Gastrocnemius medialis (tissue), 4 donors: ENCODE measurements around the gene TFDP2. TPM values are rescaled to one million over a fixed set of nuclear protein-coding genes. Genes with fewer than 3 reads are reported as not detected.

Experiments used
- ATAC-seq, 2 donors: fragments of 150-250 bp; one replicate each; pipeline ENCODE4 v1.9.1; 2016
- DNase-seq, 2 donors: peaks; one replicate each; pipeline ENCODE4 v3.0.0-alpha.2; 2019
- H3K27ac ChIP-seq, 4 donors: fragments of 200-600 bp; sonication (generic); 1 replicate in 1 of 4; 2 replicates in 3 of 4; pipeline ENCODE4 v1.5.1; 2016 to 2018; ENCODE audit warnings: mild to moderate bottlenecking in 2 of 4, moderate library complexity in 1 of 4
- H3K27me3 ChIP-seq, 3 donors: fragments of 200-600 bp; sonication (generic) in 2 of 3; 1 replicate in 1 of 3; 2 replicates in 2 of 3; pipeline versions ENCODE4 v1.5.1 to v1.6.0; 2016 to 2019; ENCODE audit warnings: mild to moderate bottlenecking in 1 of 3, moderate library complexity in 1 of 3
- H3K36me3 ChIP-seq, 2 donors: fragments of 200-600 bp; sonication (generic) in 1 of 2; one replicate each; pipeline ENCODE4 v1.5.1; 2017 to 2018
- H3K4me1 ChIP-seq, 2 donors: fragments of 200-600 bp; sonication (generic) in 1 of 2; one replicate each; pipeline ENCODE4 v1.5.1; 2016 to 2017; ENCODE audit warnings: mild to moderate bottlenecking in 2 of 2
- H3K4me3 ChIP-seq, 4 donors: fragments of 200-600 bp; sonication (generic) in 3 of 4; 1 replicate in 1 of 4; 2 replicates in 3 of 4; pipeline ENCODE4 v1.5.1; 2016 to 2019; ENCODE audit warnings: mild to moderate bottlenecking in 2 of 4
- H3K9me3 ChIP-seq, 3 donors: fragments of 200-600 bp; sonication (generic) in 2 of 3; 1 replicate in 1 of 3; 2 replicates in 2 of 3; pipeline ENCODE4 v1.5.1; 2016 to 2019
- CTCF ChIP-seq, 5 experiments: fragments of 450-650 bp in 3 of 5; fragments of 200-600 bp in 2 of 5; sonication (generic) in 2 of 5; IDR thresholded peaks in 4 of 5; conservative IDR thresholded peaks in 1 of 5; 1 replicate in 4 of 5; 2 replicates in 1 of 5; pipeline ENCODE4 v1.5.1; 2016 to 2019; ENCODE audit warnings: antibody characterized with exemption in 5 of 5, mild to moderate bottlenecking in 3 of 5, moderate library complexity in 3 of 5
- POLR2A ChIP-seq, 2 donors: fragments of 450-650 bp; IDR thresholded peaks; one replicate each; pipeline ENCODE4 v1.6.1; 2017; ENCODE audit warnings: antibody characterized with exemption in 2 of 2, mild to moderate bottlenecking in 2 of 2, moderate library complexity in 2 of 2
- in situ Hi-C, 4 donors: fragments of 200-750 bp; cut with MboI; loops; one replicate each; pipeline versions ENCODE4 v1.15.0 to v1.8.0; 2017; ENCODE audit warnings: low sequenced_read_pairs in 4 of 4
- intact Hi-C: fragments of 100-400 bp; cut with DNase I; formaldehyde crosslinking; loops from one replicate; pipeline ENCODE4 v1.15.1; 2023; ENCODE audit warnings: low total_unique reads
- total RNA-seq, 4 donors: library from RNA; depleted of rRNA; stranded (reverse); fragments of >200 nt; gene quantifications; one replicate each; pipeline versions ENCODE4 v1.1.0 to v1.2.3, GENCODE V29; 2016

TFDP2 gene
- total RNA-seq, 4 donors from 2014 or later, result 43.0 to 125 (median 52.4) TPM

- no peak overlapping the region for H3K4me3 ChIP-seq
- no peaks in the 10 kb centered on the region for H3K27me3 ChIP-seq
- peaks cover 0 to 15% of the 10 kb centered on the region in 2 donors for H3K36me3 ChIP-seq
- no peak for TF ChIP-seq CTCF (IDR thresholded peaks at IDR 0.05 in 4 of 5, conservative IDR thresholded peaks at IDR 0.05 in 1 of 5)
- TF ChIP-seq POLR2A (IDR thresholded peaks at IDR 0.05), result no peak
- DNase-seq, result no peak
- intact Hi-C loops (no loop called here), in situ Hi-C loops (loop anchor here in 3 of 4 donors (25.0 kb wide), 1 partner anchor 316 kb away; no protein-coding TSS in a partner anchor)
- no peaks in the 10 kb centered on the region for H3K4me1 ChIP-seq
- H3K27ac ChIP-seq, result no peak overlapping the region
- ATAC-seq, result no peak
- H3K9me3 ChIP-seq, result no peaks in the 10 kb centered on the region
Observed at GRCh38 chr3:141971571-141971970, 177.8 kb downstream of the TFDP2 start.

- H3K27me3 ChIP-seq, result no peaks in the 10 kb centered on the region
- no peaks in the 10 kb centered on the region for H3K4me1 ChIP-seq
- TF ChIP-seq CTCF (IDR thresholded peaks at IDR 0.05 in 4 of 5, conservative IDR thresholded peaks at IDR 0.05 in 1 of 5), result no peak
- no peak for TF ChIP-seq POLR2A (IDR thresholded peaks at IDR 0.05)
- intact Hi-C loops (no loop called here), in situ Hi-C loops (loop anchor here in 3 of 4 donors (25.0 kb wide), 1 partner anchor 318 kb away; no protein-coding TSS in a partner anchor)
- no peak overlapping the region for H3K4me3 ChIP-seq
- ATAC-seq, result no peak
- no peaks in the 10 kb centered on the region for H3K9me3 ChIP-seq
- H3K27ac ChIP-seq, result no peak overlapping the region
- peaks cover 0 to 9% of the 10 kb centered on the region in 2 donors for H3K36me3 ChIP-seq
- no peak for DNase-seq
Observed at GRCh38 chr3:141969711-141970110, 179.6 kb downstream of the TFDP2 start.

GRCh38 chr3:141965471-141965870 lies 183.9 kb downstream of the TFDP2 start:
- ATAC-seq, result no peak
- no peaks in the 10 kb centered on the region for H3K27me3 ChIP-seq

GRCh38 chr3:141963301-141963700 lies 186.0 kb downstream of the TFDP2 start:
- H3K36me3 ChIP-seq, result peaks cover 0 to 15% of the 10 kb centered on the region in 2 donors
- H3K4me3 ChIP-seq, result no peak overlapping the region
- no peak for TF ChIP-seq CTCF (IDR thresholded peaks at IDR 0.05 in 4 of 5, conservative IDR thresholded peaks at IDR 0.05 in 1 of 5)
- no peak for TF ChIP-seq POLR2A (IDR thresholded peaks at IDR 0.05)
- ATAC-seq (no peak), DNase-seq (no peak)
- in situ Hi-C loops (loop anchor here (5.0 to 25.0 kb wide), 2 partner anchors 319 to 324 kb away; no protein-coding TSS in a partner anchor), intact Hi-C loops (loop anchor here (5.0 kb wide), 1 partner anchor 184 kb away; the partner anchor contains the start of gene TFDP2)
- no peaks in the 10 kb centered on the region for H3K27me3 ChIP-seq
- no peaks in the 10 kb centered on the region for H3K9me3 ChIP-seq
- no peak overlapping the region for H3K27ac ChIP-seq
- no peaks in the 10 kb centered on the region for H3K4me1 ChIP-seq

More at GRCh38 chr3:141965471-141965870, 183.9 kb downstream of the TFDP2 start:
- Histone ChIP-seq H3K9me3 (no peaks in the 10 kb centered on the region), H3K4me1 (no peaks in the 10 kb centered on the region), H3K4me3 (no peak overlapping the region), H3K36me3 (peaks cover 0 to 9% of the 10 kb centered on the region in 2 donors), H3K27ac (no peak overlapping the region)
- intact Hi-C loops, result no loop called here
- DNase-seq, result no peak
- in situ Hi-C loops, result loop anchor here in 3 of 4 donors (25.0 kb wide), 1 partner anchor 322 kb away; no protein-coding TSS in a partner anchor
- TF ChIP-seq CTCF (IDR thresholded peaks at IDR 0.05 in 4 of 5, conservative IDR thresholded peaks at IDR 0.05 in 1 of 5) (no peak), POLR2A (IDR thresholded peaks at IDR 0.05) (no peak)
